MCF 10A (cell line): Measurements from ENCODE around the gene CCDC197. TPM values are rescaled to one million over a fixed set of nuclear protein-coding genes. Genes with fewer than 3 reads are reported as not detected.

Experiments
- BruUV-seq: library from RNA; stranded (reverse); fragments of 400-500 nt; replicated peaks from 2 replicates; lab custom pipeline; 2021; lab: Mats Ljungman, UMichigan
- CTCF ChIA-PET: fragments of 300-600 bp; sonication (Branson Sonifier 250); formaldehyde crosslinking; extraction: SDS; loops from one replicate; lab custom pipeline; 2021; ENCODE audit warnings: antibody characterized with exemption, inconsistent platforms; lab: Yijun Ruan, JAX
- POLR2A ChIA-PET: fragments of 300-600, 350-650 bp; sonication (Branson Sonifier 250); formaldehyde crosslinking; extraction: SDS; loops from one replicate; lab custom pipeline; 2020; ENCODE audit warnings: antibody characterized with exemption, inconsistent platforms; lab: Yijun Ruan, JAX
- DNase-seq: peaks from one replicate; pipeline ENCODE4 v3.0.0-alpha.2; 2018; ENCODE audit not compliant: unreplicated experiment
- H3K27ac Mint-ChIP-seq: one replicate; pipeline ENCODE4 v1.8.0; 2022; ENCODE audit warnings: mild to moderate bottlenecking, low read depth, mixed read lengths; ENCODE audit not compliant: unreplicated experiment
- H3K27me3 Mint-ChIP-seq: one replicate; pipeline ENCODE4 v1.8.0; 2022; ENCODE audit warnings: mixed read lengths; ENCODE audit not compliant: insufficient read depth, unreplicated experiment
- H3K36me3 Mint-ChIP-seq: one replicate; pipeline ENCODE4 v1.8.0; 2022; ENCODE audit warnings: mild to moderate bottlenecking, moderate library complexity, mixed read lengths; ENCODE audit not compliant: insufficient read depth, unreplicated experiment
- H3K4me1 Mint-ChIP-seq: one replicate; pipeline ENCODE4 v1.8.0; 2022; ENCODE audit warnings: mixed read lengths; ENCODE audit not compliant: insufficient read depth, unreplicated experiment
- H3K4me3 Mint-ChIP-seq: one replicate; pipeline ENCODE4 v1.8.0; 2022; ENCODE audit warnings: mild to moderate bottlenecking, moderate library complexity, mixed read lengths; ENCODE audit not compliant: unreplicated experiment
- H3K9me3 Mint-ChIP-seq: one replicate; pipeline ENCODE4 v1.8.0; 2022; ENCODE audit warnings: mixed read lengths; ENCODE audit not compliant: unreplicated experiment
- intact Hi-C: fragments of 100-400 bp; cut with micrococcal nuclease; formaldehyde crosslinking; loops from 2 replicates; pipeline ENCODE4 v1.14.1; 2022
- total RNA-seq: library from RNA; stranded (reverse); gene quantifications from 2 replicates; pipeline ENCODE4 v1.2.3, GENCODE V29; 2022
- TF ChIP-seq, protein P1 (sequence below): fragments of 200-600 bp; IDR thresholded peaks from one replicate; pipeline ENCODE4 v1.8.0; 2022; ENCODE audit warnings: antibody characterized with exemption, mild to moderate bottlenecking; ENCODE audit not compliant: unreplicated experiment

The CCDC197 gene
- total RNA-seq, 1 experiment from 2014 or later = not detected

DNA sequence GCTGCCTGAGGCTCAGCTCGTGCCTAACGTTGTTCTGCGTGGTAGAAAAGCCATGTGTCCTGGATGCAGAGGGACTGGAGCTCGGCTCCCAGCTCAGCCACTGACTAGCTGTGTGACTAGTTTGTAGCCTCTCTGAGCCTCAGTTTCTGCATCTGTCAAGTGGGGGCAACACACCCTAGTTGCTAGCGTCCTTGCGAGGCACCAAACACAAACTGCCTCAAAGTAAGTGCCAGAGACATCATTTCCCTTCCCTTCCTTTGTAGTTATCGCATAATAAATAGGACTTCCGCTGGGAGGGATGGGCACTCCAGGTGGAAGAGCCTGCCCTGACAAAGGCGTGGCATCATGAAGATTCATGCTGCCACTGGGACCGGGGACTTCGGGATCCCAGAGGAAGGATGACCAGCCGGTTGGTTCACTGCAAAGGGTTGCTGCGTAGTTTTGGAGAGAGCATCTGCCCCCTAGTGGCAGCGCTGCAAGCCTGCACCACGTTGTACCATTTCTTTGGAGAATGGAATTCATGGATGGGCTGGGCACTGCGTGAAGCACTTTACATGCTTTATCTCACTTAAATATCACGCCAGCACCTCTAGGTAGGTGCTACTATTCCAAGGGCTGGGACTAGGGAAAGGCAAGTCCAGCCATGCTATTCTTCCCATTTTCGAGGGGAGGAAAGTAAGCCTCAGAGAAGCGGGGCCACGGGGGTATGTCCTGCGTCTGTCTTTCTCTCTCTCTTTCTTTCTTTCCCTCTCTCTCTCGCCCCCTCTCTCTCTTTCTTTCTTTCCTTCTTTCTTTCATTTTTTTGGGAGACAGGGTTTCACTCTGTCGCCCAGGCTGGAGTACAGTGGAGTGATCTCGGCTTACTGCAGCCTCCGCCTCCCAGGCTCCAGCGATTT lies 4.6 kb downstream of the CCDC197 start:
- TF ChIP-seq, protein P1, sequence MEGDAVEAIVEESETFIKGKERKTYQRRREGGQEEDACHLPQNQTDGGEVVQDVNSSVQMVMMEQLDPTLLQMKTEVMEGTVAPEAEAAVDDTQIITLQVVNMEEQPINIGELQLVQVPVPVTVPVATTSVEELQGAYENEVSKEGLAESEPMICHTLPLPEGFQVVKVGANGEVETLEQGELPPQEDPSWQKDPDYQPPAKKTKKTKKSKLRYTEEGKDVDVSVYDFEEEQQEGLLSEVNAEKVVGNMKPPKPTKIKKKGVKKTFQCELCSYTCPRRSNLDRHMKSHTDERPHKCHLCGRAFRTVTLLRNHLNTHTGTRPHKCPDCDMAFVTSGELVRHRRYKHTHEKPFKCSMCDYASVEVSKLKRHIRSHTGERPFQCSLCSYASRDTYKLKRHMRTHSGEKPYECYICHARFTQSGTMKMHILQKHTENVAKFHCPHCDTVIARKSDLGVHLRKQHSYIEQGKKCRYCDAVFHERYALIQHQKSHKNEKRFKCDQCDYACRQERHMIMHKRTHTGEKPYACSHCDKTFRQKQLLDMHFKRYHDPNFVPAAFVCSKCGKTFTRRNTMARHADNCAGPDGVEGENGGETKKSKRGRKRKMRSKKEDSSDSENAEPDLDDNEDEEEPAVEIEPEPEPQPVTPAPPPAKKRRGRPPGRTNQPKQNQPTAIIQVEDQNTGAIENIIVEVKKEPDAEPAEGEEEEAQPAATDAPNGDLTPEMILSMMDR = peak; percentile 88
- BruUV-seq = no TSS peak
- Mint-ChIP-seq H3K4me1 (peaks cover 5% of the 10 kb centered on the region), H3K27ac (no peak overlapping the region), H3K27me3 (peaks cover 12% of the 10 kb centered on the region), H3K9me3 (no peaks in the 10 kb centered on the region), H3K36me3 (no peaks in the 10 kb centered on the region), H3K4me3 (no peak overlapping the region)
- ChIA-PET CTCF (interaction anchor here (0.6 to 4.1 kb wide), 30 partner anchors 10 to 1857 kb away, joined by 3 to 29 read pairs (median 4); no protein-coding TSS in a partner anchor), POLR2A (interaction anchor here (0.7 kb wide), 1 partner anchor 39 kb away, joined by 3 read pairs; no protein-coding TSS in a partner anchor)
- peak; percentile 63 for DNase-seq
- intact Hi-C loops = loop anchor here (1.0 to 2.0 kb wide), 2 partner anchors 62 to 347 kb away; no protein-coding TSS in a partner anchor

GRCh38 chr14:94003397-94003796 lies 6.3 kb downstream of the CCDC197 start:
- Mint-ChIP-seq H3K4me1 (peaks cover 5% of the 10 kb centered on the region), H3K36me3 (no peaks in the 10 kb centered on the region), H3K4me3 (no peak overlapping the region), H3K9me3 (no peaks in the 10 kb centered on the region), H3K27ac (no peak overlapping the region), H3K27me3 (peaks cover 12% of the 10 kb centered on the region)
- CTCF ChIA-PET = interaction anchor here (0.6 to 4.1 kb wide), 5 partner anchors 18 to 1322 kb away, joined by 3 to 18 read pairs (median 3); no protein-coding TSS in a partner anchor
- intact Hi-C loops = no loop called here
- DNase-seq = no peak
- no TSS peak for BruUV-seq
- POLR2A ChIA-PET = interaction anchor here (0.8 kb wide), 1 partner anchor 66 kb away, joined by 4 read pairs; no protein-coding TSS in a partner anchor
- TF ChIP-seq, protein P1 = no peak

- TF ChIP-seq, protein P1 = no peak
- H3K27me3 Mint-ChIP-seq = peaks cover 12% of the 10 kb centered on the region
- POLR2A ChIA-PET = interaction anchor here (0.8 kb wide), 1 partner anchor 67 kb away, joined by 4 read pairs; no protein-coding TSS in a partner anchor
- H3K9me3 Mint-ChIP-seq = no peaks in the 10 kb centered on the region
- no peak for DNase-seq
- CTCF ChIA-PET = interaction anchor here (0.6 to 4.1 kb wide), 6 partner anchors 11 to 870 kb away, joined by 3 to 18 read pairs (median 3); no protein-coding TSS in a partner anchor
- intact Hi-C loops = no loop called here
- H3K4me3 Mint-ChIP-seq = no peak overlapping the region
- H3K36me3 Mint-ChIP-seq = no peaks in the 10 kb centered on the region
- no TSS peak for BruUV-seq
- no peak overlapping the region for H3K27ac Mint-ChIP-seq
- H3K4me1 Mint-ChIP-seq = peaks cover 5% of the 10 kb centered on the region
Observed at GRCh38 chr14:94004015-94004414, 6.9 kb downstream of the CCDC197 start.
